ENCODE data around the gene EREG. TPM values are rescaled to one million over a fixed set of nuclear protein-coding genes. Genes with fewer than 3 reads are reported as not detected.

Gene EREG
- total RNA-seq, 2 donors from 2014 or later = 0.11 TPM; not detected in 1

DNA sequence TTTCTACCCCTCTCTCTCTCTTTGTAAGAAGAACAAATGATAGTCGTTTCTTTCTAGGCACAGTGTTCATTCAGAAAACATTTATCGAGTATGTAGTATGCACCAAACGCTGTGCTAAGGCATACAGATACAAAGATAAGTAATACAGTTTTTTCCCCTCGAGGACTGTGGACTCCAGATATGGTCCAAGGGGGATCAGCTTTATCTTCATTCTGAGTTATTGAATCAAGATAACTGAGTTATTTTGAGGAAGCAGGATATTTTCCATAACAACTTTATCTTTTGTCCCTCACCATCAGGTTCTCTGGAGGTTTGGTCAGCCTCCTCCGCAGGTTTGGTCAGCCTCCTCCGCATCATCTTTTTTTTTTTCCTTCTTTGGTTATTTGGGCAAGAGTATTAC lies 15.0 kb downstream of the EREG start:
- Mint-ChIP-seq H3K27me3 (ENCODE audit: insufficient read depth) (peaks cover 2% of the 10 kb centered on the region), H3K36me3 (ENCODE audit: low read depth) (no peaks in the 10 kb centered on the region), H3K27ac (no peak overlapping the region), H3K9me3 (no peaks in the 10 kb centered on the region), H3K4me1 (no peaks in the 10 kb centered on the region), H3K4me3 (no peak overlapping the region)
- Histone ChIP-seq H3K27me3 (ENCODE audit: control insufficient read depth, insufficient read depth, low read length, poor library complexity, severe bottlenecking) (no peaks in the 10 kb centered on the region), H3K9ac (ENCODE audit: extremely low read depth, low read length, poor library complexity, severe bottlenecking) (no peak overlapping the region), H3K9me3 (ENCODE audit: control insufficient read depth, low read length) (no peaks in the 10 kb centered on the region), H3K4me1 (ENCODE audit: control insufficient read depth, insufficient read depth, low read length) (no peaks in the 10 kb centered on the region), H3K4me3 (ENCODE audit: low read length) (no peak overlapping the region), H3K27ac (ENCODE audit: low read depth, low read length) (no peak overlapping the region), H3K36me3 (ENCODE audit: control insufficient read depth, insufficient read depth, low read length) (no peaks in the 10 kb centered on the region)
- no peak for DNase-seq
- TF ChIP-seq, protein P1, sequence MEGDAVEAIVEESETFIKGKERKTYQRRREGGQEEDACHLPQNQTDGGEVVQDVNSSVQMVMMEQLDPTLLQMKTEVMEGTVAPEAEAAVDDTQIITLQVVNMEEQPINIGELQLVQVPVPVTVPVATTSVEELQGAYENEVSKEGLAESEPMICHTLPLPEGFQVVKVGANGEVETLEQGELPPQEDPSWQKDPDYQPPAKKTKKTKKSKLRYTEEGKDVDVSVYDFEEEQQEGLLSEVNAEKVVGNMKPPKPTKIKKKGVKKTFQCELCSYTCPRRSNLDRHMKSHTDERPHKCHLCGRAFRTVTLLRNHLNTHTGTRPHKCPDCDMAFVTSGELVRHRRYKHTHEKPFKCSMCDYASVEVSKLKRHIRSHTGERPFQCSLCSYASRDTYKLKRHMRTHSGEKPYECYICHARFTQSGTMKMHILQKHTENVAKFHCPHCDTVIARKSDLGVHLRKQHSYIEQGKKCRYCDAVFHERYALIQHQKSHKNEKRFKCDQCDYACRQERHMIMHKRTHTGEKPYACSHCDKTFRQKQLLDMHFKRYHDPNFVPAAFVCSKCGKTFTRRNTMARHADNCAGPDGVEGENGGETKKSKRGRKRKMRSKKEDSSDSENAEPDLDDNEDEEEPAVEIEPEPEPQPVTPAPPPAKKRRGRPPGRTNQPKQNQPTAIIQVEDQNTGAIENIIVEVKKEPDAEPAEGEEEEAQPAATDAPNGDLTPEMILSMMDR (conservative IDR thresholded peaks at IDR 0.05) = no peak
- WGBS, 2 experiments (ENCODE audit: insufficient coverage in 1 of 2, insufficient read length in 1 of 2) = 90 to 100% methylated on average over 1 to 6 of the region's 6 CpGs

DNA sequence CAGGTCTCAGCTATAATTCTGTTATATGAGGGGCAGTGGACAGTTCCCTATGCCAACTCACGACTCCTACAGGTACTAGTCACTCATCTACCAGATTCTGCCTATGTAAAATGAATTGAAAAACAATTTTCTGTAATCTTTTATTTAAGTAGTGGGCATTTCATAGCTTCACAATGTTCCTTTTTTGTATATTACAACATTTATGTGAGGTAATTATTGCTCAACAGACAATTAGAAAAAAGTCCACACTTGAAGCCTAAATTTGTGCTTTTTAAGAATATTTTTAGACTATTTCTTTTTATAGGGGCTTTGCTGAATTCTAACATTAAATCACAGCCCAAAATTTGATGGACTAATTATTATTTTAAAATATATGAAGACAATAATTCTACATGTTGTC lies 20.4 kb downstream of the EREG start:
- no peak overlapping the region for H3K9ac ChIP-seq (ENCODE audit: extremely low read depth, low read length, poor library complexity, severe bottlenecking)
- no peaks in the 10 kb centered on the region for H3K27me3 ChIP-seq (ENCODE audit: control insufficient read depth, insufficient read depth, low read length, poor library complexity, severe bottlenecking)
- no peak overlapping the region for H3K4me3 ChIP-seq (ENCODE audit: low read length)
- no peaks in the 10 kb centered on the region for H3K4me1 Mint-ChIP-seq
- no peaks in the 10 kb centered on the region for H3K4me1 ChIP-seq (ENCODE audit: control insufficient read depth, insufficient read depth, low read length)
- no peak overlapping the region for H3K27ac ChIP-seq (ENCODE audit: low read depth, low read length)
- H3K27me3 Mint-ChIP-seq (ENCODE audit: insufficient read depth) = no peaks in the 10 kb centered on the region
- TF ChIP-seq, protein P1 (conservative IDR thresholded peaks at IDR 0.05) = no peak
- no peak overlapping the region for H3K4me3 Mint-ChIP-seq
- no peaks in the 10 kb centered on the region for H3K36me3 Mint-ChIP-seq (ENCODE audit: low read depth)
- DNase-seq = no peak
- 70% methylated on average over 1 of the region's 1 CpG; no CpG with 5 or more reads in 1 of the 2 experiments for WGBS, 2 experiments (ENCODE audit: insufficient coverage in 1 of 2, insufficient read length in 1 of 2)
- H3K9me3 Mint-ChIP-seq = no peaks in the 10 kb centered on the region
- H3K9me3 ChIP-seq (ENCODE audit: control insufficient read depth, low read length) = no peaks in the 10 kb centered on the region
- no peaks in the 10 kb centered on the region for H3K36me3 ChIP-seq (ENCODE audit: control insufficient read depth, insufficient read depth, low read length)
- no peak overlapping the region for H3K27ac Mint-ChIP-seq

DNA sequence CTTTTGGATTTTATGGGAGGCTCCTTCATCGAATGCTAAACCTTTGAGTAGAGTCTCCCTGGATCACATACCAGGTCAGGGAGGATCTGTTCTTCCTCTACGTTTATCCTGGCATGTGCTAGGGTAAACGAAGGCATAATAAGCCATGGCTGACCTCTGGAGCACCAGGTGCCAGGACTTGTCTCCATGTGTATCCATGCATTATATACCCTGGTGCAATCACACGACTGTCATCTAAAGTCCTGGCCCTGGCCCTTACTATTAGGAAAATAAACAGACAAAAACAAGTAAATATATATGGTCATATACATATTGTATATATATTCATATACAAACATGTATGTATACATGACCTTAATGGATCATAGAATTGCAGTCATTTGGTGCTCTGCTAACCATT lies 21.2 kb downstream of the EREG start:
- 83 to 100% methylated on average over 2 to 4 of the region's 4 CpGs for WGBS, 2 experiments (ENCODE audit: insufficient coverage in 1 of 2, insufficient read length in 1 of 2)
- Mint-ChIP-seq H3K4me1 (no peaks in the 10 kb centered on the region), H3K36me3 (ENCODE audit: low read depth) (no peaks in the 10 kb centered on the region), H3K4me3 (no peak overlapping the region), H3K27me3 (ENCODE audit: insufficient read depth) (no peaks in the 10 kb centered on the region), H3K27ac (no peak overlapping the region), H3K9me3 (no peaks in the 10 kb centered on the region)
- Histone ChIP-seq H3K4me1 (ENCODE audit: control insufficient read depth, insufficient read depth, low read length) (no peaks in the 10 kb centered on the region), H3K9ac (ENCODE audit: extremely low read depth, low read length, poor library complexity, severe bottlenecking) (no peak overlapping the region), H3K4me3 (ENCODE audit: low read length) (no peak overlapping the region), H3K36me3 (ENCODE audit: control insufficient read depth, insufficient read depth, low read length) (no peaks in the 10 kb centered on the region), H3K9me3 (ENCODE audit: control insufficient read depth, low read length) (no peaks in the 10 kb centered on the region), H3K27me3 (ENCODE audit: control insufficient read depth, insufficient read depth, low read length, poor library complexity, severe bottlenecking) (no peaks in the 10 kb centered on the region), H3K27ac (ENCODE audit: low read depth, low read length) (no peak overlapping the region)
- TF ChIP-seq, protein P1 (conservative IDR thresholded peaks at IDR 0.05) = no peak
- no peak for DNase-seq

Measured in endodermal cell (in vitro differentiated cells).